HEK293 (cell line): ENCODE results near the gene IL25.

Experiments
- BCL11A ChIP-seq: fragments of 450-650 bp; formaldehyde crosslinking; IDR thresholded peaks from 2 replicates; pipeline ENCODE4 v1.5.1; 2016; ENCODE audit warnings: low read depth, missing biosample characterization, missing genetic modification characterization
- BCL11B ChIP-seq: fragments of 450-650 bp; formaldehyde crosslinking; IDR thresholded peaks from 2 replicates; pipeline ENCODE4 v1.5.1; 2016; ENCODE audit warnings: low read depth, missing biosample characterization, missing genetic modification characterization
- CTCF ChIP-seq: fragments of 450-650 bp; formaldehyde crosslinking; IDR thresholded peaks from 2 replicates; pipeline ENCODE4 v1.5.1; 2016; ENCODE audit warnings: missing biosample characterization, missing genetic modification characterization
- EGR2 ChIP-seq: fragments of 450-650 bp; formaldehyde crosslinking; IDR thresholded peaks from 2 replicates; pipeline ENCODE4 v1.5.1; 2016; ENCODE audit warnings: low read depth, missing biosample characterization, missing genetic modification characterization
- GLIS1 ChIP-seq: fragments of 450-650 bp; formaldehyde crosslinking; IDR thresholded peaks from 2 replicates; pipeline ENCODE4 v1.5.1; 2016; ENCODE audit warnings: missing biosample characterization, missing genetic modification characterization
- GLIS2 ChIP-seq: fragments of 450-650 bp; formaldehyde crosslinking; IDR thresholded peaks from 2 replicates; pipeline ENCODE4 v1.5.1; 2016; ENCODE audit warnings: missing biosample characterization, missing genetic modification characterization
- KLF17 ChIP-seq: fragments of 450-650 bp; formaldehyde crosslinking; IDR thresholded peaks from 2 replicates; pipeline ENCODE4 v1.5.1; 2016; ENCODE audit warnings: missing biosample characterization, missing genetic modification characterization
- RBAK ChIP-seq: fragments of 450-650 bp; formaldehyde crosslinking; IDR thresholded peaks from 2 replicates; pipeline ENCODE4 v1.5.1; 2016; ENCODE audit warnings: missing biosample characterization, missing genetic modification characterization
- REPIN1 ChIP-seq: fragments of 450-650 bp; formaldehyde crosslinking; IDR thresholded peaks from 2 replicates; pipeline ENCODE4 v1.5.1; 2017; ENCODE audit warnings: missing biosample characterization, missing genetic modification characterization, low read depth
- SP7 ChIP-seq: fragments of 450-650 bp; formaldehyde crosslinking; IDR thresholded peaks from 2 replicates; pipeline ENCODE4 v1.5.1; 2016; ENCODE audit warnings: missing biosample characterization, missing genetic modification characterization
- ZBTB20 ChIP-seq: fragments of 450-650 bp; formaldehyde crosslinking; IDR thresholded peaks from 2 replicates; pipeline ENCODE4 v1.5.1; 2016; ENCODE audit warnings: missing biosample characterization, missing genetic modification characterization
- ZBTB44 ChIP-seq: fragments of 450-650 bp; IDR thresholded peaks from 2 replicates; pipeline ENCODE4 v1.5.1; 2018; ENCODE audit warnings: missing biosample characterization, mild to moderate bottlenecking, missing genetic modification characterization
- ZBTB7A ChIP-seq: fragments of 450-650 bp; formaldehyde crosslinking; IDR thresholded peaks from 2 replicates; pipeline ENCODE4 v1.5.1; 2016; ENCODE audit warnings: low read depth, missing biosample characterization, missing genetic modification characterization
- ZEB2 ChIP-seq: fragments of 450-650 bp; formaldehyde crosslinking; IDR thresholded peaks from 2 replicates; pipeline ENCODE4 v1.5.1; 2016; ENCODE audit warnings: missing biosample characterization, missing genetic modification characterization
- ZIC2 ChIP-seq: fragments of 450-650 bp; formaldehyde crosslinking; IDR thresholded peaks from 2 replicates; pipeline ENCODE4 v1.5.1; 2016; ENCODE audit warnings: missing biosample characterization, missing genetic modification characterization
- ZNF202 ChIP-seq: fragments of 450-650 bp; formaldehyde crosslinking; IDR thresholded peaks from 2 replicates; pipeline ENCODE4 v1.5.1; 2016; ENCODE audit warnings: missing biosample characterization, missing genetic modification characterization, borderline replicate concordance
- ZNF221 ChIP-seq: fragments of 450-650 bp; formaldehyde crosslinking; IDR thresholded peaks from 2 replicates; pipeline ENCODE4 v1.5.1; 2017; ENCODE audit warnings: missing biosample characterization, missing genetic modification characterization, borderline replicate concordance
- ZNF24 ChIP-seq: fragments of 450-650 bp; formaldehyde crosslinking; IDR thresholded peaks from 2 replicates; pipeline ENCODE4 v1.5.1; 2016; ENCODE audit warnings: missing biosample characterization, missing genetic modification characterization
- ZNF274 ChIP-seq, 2 experiments: fragments of 200-500 bp in 1 of 2; fragments of 450-650 bp in 1 of 2; sonication (Bioruptor generic) in 1 of 2; formaldehyde crosslinking in 1 of 2; IDR thresholded peaks; 2 replicates each; pipeline versions ENCODE4 v1.5.1 to v1.6.1; 2014 to 2016; ENCODE audit warnings: borderline replicate concordance in 1 of 2, inconsistent platforms in 1 of 2, low read length in 1 of 2, missing biosample characterization in 1 of 2, missing genetic modification characterization in 1 of 2
- ZNF341 ChIP-seq: fragments of 450-650 bp; formaldehyde crosslinking; IDR thresholded peaks from 2 replicates; pipeline ENCODE4; 2016; ENCODE audit warnings: low read depth, missing biosample characterization, missing genetic modification characterization
- ZNF354C ChIP-seq: fragments of 450-650 bp; formaldehyde crosslinking; IDR thresholded peaks from 2 replicates; pipeline ENCODE4 v1.5.1; 2016; ENCODE audit warnings: missing biosample characterization, missing genetic modification characterization, low read depth, borderline replicate concordance
- ZNF391 ChIP-seq: fragments of 450-650 bp; formaldehyde crosslinking; IDR thresholded peaks from 2 replicates; pipeline ENCODE4 v1.5.1; 2016; ENCODE audit warnings: low read depth, missing biosample characterization, missing genetic modification characterization, borderline replicate concordance
- ZNF398 ChIP-seq: fragments of 450-650 bp; formaldehyde crosslinking; IDR thresholded peaks from 2 replicates; pipeline ENCODE4 v1.5.1; 2017; ENCODE audit warnings: missing biosample characterization, missing genetic modification characterization
- ZNF426 ChIP-seq: fragments of 450-650 bp; formaldehyde crosslinking; IDR thresholded peaks from 2 replicates; pipeline ENCODE4 v1.5.1; 2017; ENCODE audit warnings: missing biosample characterization, missing genetic modification characterization, mild to moderate bottlenecking, inconsistent platforms, moderate library complexity
- ZNF571 ChIP-seq: fragments of 450-650 bp; formaldehyde crosslinking; IDR thresholded peaks from 2 replicates; pipeline ENCODE4 v1.5.0; 2017; ENCODE audit warnings: missing biosample characterization, missing genetic modification characterization
- ZNF624 ChIP-seq: fragments of 450-650 bp; formaldehyde crosslinking; IDR thresholded peaks from 2 replicates; pipeline ENCODE4 v1.5.1; 2017; ENCODE audit warnings: missing biosample characterization, missing genetic modification characterization
- ZNF658 ChIP-seq: fragments of 450-650 bp; formaldehyde crosslinking; IDR thresholded peaks from 2 replicates; pipeline ENCODE4; 2016; ENCODE audit warnings: missing biosample characterization, missing genetic modification characterization
- ZNF677 ChIP-seq: fragments of 450-650 bp; IDR thresholded peaks from 2 replicates; pipeline ENCODE4 v1.5.0; 2018; ENCODE audit warnings: missing biosample characterization, mild to moderate bottlenecking, missing genetic modification characterization, moderate library complexity
- ZNF704 ChIP-seq: fragments of 450-650 bp; formaldehyde crosslinking; IDR thresholded peaks from 2 replicates; pipeline ENCODE4 v1.5.1; 2016; ENCODE audit warnings: missing biosample characterization, missing genetic modification characterization
- ZNF747 ChIP-seq: fragments of 450-650 bp; formaldehyde crosslinking; IDR thresholded peaks from 2 replicates; pipeline ENCODE4 v1.5.1; 2016; ENCODE audit warnings: missing biosample characterization, missing genetic modification characterization
- ZNF830 ChIP-seq: fragments of 450-650 bp; IDR thresholded peaks from 2 replicates; pipeline ENCODE4 v1.5.0; 2018; ENCODE audit warnings: missing biosample characterization, missing genetic modification characterization, low read depth, mild to moderate bottlenecking, moderate library complexity

Gene IL25

GRCh38 chr14:23352506-23353432, 19.8 kb upstream of the IL25 start, which contains the start of gene SLC22A17 (continued):
- TF ChIP-seq ZNF624 (tag by site-specific recombination) (no peak), ZNF391 (tag by site-specific recombination) (0 out of 2 replicates have a peak, but pooled peaks have one; percentile 43), ZEB2 (tag by site-specific recombination) (peak; percentile 72), ZNF571 (tag by site-specific recombination) (no peak), ZNF704 (tag by site-specific recombination) (no peak), ZNF354C (no peak), SP7 (0 out of 2 replicates have a peak, but pooled peaks have one; percentile 17), ZNF426 (tag by site-specific recombination) (no peak), ZNF341 (tag by site-specific recombination) (0 out of 2 replicates have a peak, but pooled peaks have one; percentile 8), ZBTB7A (0 out of 2 replicates have a peak, but pooled peaks have one; percentile 43), GLIS1 (tag by site-specific recombination) (peak; percentile 76), ZNF24 (tag by site-specific recombination) (peak; percentile 99), CTCF (tag by site-specific recombination) (peak; percentile 57; the same call in 1 of the 2 replicates), ZNF274 (IDR thresholded peaks at IDR 0.05; ENCODE audit: low read length) (no peak), ZNF274 (tag by site-specific recombination; IDR thresholded peaks at IDR 0.05; ENCODE audit: borderline replicate concordance) (no peak), KLF17 (tag by site-specific recombination) (peak; percentile 40; the same call in 1 of the 2 replicates), ZBTB20 (tag by site-specific recombination) (peak; percentile 89), BCL11B (tag by site-specific recombination) (no peak), ZIC2 (tag by site-specific recombination) (peak; percentile 83), REPIN1 (tag by site-specific recombination) (no peak), EGR2 (peak; percentile 75), ZNF221 (tag by site-specific recombination) (no peak), ZNF747 (no peak), GLIS2 (tag by site-specific recombination) (peak; percentile 78), BCL11A (tag by site-specific recombination) (no peak), ZNF202 (no peak), ZNF658 (tag by site-specific recombination) (no peak), RBAK (no peak), ZNF830 (no peak), ZNF677 (no peak), ZNF398 (tag by site-specific recombination) (peak; percentile 40; the same call in 1 of the 2 replicates), ZBTB44 (tag by site-specific recombination) (no peak)
